H1 (cell line): ENCODE data around the gene MCM7. TPM values are rescaled to one million over a fixed set of nuclear protein-coding genes. Genes with fewer than 3 reads are reported as not detected.

Experiments
- EZH2 ChIP-seq: fragments of 200-600 bp; sonication (generic); IDR thresholded peaks from 2 replicates; pipeline ENCODE4 v1.7.1; 2012; ENCODE audit warnings: low read depth, mild to moderate bottlenecking, moderate library complexity, low read length, inconsistent platforms; ENCODE audit not compliant: severe bottlenecking
- FOSL1 ChIP-seq: IDR thresholded peaks from 2 replicates; pipeline ENCODE4 v1.6.1; 2011; ENCODE audit warnings: mild to moderate bottlenecking, low read depth, low read length, moderate library complexity; ENCODE audit not compliant: insufficient read depth
- POU5F1 ChIP-seq: IDR thresholded peaks from 2 replicates; pipeline ENCODE4 v1.6.1; 2011; ENCODE audit warnings: low read depth, mild to moderate bottlenecking, low read length, moderate library complexity
- RNF2 ChIP-seq: fragments of 200-900, 300-1000 bp; sonication (generic); IDR thresholded peaks from 2 replicates; pipeline ENCODE4 v1.7.1; 2016; ENCODE audit warnings: borderline replicate concordance, low read depth, mild to moderate bottlenecking, antibody characterized with exemption, low read length; ENCODE audit not compliant: poor library complexity, severe bottlenecking; ENCODE audit errors: missing control alignments
- RXRA ChIP-seq: IDR thresholded peaks from 2 replicates; pipeline ENCODE4 v1.6.1; 2011; ENCODE audit warnings: low read depth, mild to moderate bottlenecking, low read length, moderate library complexity; ENCODE audit not compliant: insufficient read depth
- SP2 ChIP-seq: IDR thresholded peaks from 2 replicates; pipeline ENCODE4 v1.6.1; 2012; ENCODE audit warnings: mild to moderate bottlenecking, low read length, inconsistent platforms
- polyA plus RNA-seq, 7 experiments: library from polyadenylated mRNA; depleted of rRNA in 3 of 7; stranded (reverse) in 5 of 7; unstranded in 2 of 7; fragments of >200 nt in 5 of 7; fragments of 200-250 nt in 2 of 7; gene quantifications; 1 replicate in 5 of 7; 2 replicates in 1 of 7; 4 replicates in 1 of 7; pipeline versions ENCODE4 v1.2.1 to v1.2.3, GENCODE V29; 2011 to 2013; ENCODE audit warnings: missing spikeins in 2 of 7, mixed read lengths in 2 of 7
- total RNA-seq: library from RNA; stranded (reverse); fragmentation: NEBNext Ultra II Directional; extraction: Animal tissue kit (Norgen Biotek cat#: 25700); gene quantifications from 2 replicates; pipeline ENCODE4 v1.2.1, GENCODE V29; 2021
- TF ChIP-seq, protein P1 (sequence below): fragments of 300-600 bp; sonication (generic); IDR thresholded peaks from 2 replicates; pipeline ENCODE4 v1.7.1; 2012; ENCODE audit warnings: low read length, moderate library complexity, mild to moderate bottlenecking, inconsistent platforms; ENCODE audit not compliant: insufficient replicate concordance

The MCM7 gene
- total and polyA plus RNA-seq, 2 of the 8 experiments (the other 6 are each of a cell fraction or from before 2014, with no cell fraction given): 313 to 344 TPM

DNA sequence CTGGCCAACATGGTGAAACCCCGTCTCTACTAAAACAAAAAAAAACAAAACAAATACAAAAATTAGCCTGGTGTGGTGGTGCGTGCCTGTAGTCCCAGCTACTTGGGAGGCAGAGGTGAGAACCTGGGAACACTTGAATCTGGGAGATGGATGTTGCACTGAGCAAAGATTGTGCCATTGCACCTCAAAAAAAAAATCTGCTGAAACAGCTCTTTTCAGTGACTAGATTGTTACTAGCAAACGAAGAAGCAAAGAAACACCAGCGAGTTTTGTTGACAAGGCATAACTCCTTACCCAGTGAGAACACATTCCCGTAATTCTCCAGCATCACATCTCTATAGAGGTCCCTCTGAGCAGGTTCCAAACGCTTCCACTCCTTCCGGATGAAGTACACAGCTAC lies 26.4 kb downstream of the MCM7 start (continued):
- TF ChIP-seq, protein P1, sequence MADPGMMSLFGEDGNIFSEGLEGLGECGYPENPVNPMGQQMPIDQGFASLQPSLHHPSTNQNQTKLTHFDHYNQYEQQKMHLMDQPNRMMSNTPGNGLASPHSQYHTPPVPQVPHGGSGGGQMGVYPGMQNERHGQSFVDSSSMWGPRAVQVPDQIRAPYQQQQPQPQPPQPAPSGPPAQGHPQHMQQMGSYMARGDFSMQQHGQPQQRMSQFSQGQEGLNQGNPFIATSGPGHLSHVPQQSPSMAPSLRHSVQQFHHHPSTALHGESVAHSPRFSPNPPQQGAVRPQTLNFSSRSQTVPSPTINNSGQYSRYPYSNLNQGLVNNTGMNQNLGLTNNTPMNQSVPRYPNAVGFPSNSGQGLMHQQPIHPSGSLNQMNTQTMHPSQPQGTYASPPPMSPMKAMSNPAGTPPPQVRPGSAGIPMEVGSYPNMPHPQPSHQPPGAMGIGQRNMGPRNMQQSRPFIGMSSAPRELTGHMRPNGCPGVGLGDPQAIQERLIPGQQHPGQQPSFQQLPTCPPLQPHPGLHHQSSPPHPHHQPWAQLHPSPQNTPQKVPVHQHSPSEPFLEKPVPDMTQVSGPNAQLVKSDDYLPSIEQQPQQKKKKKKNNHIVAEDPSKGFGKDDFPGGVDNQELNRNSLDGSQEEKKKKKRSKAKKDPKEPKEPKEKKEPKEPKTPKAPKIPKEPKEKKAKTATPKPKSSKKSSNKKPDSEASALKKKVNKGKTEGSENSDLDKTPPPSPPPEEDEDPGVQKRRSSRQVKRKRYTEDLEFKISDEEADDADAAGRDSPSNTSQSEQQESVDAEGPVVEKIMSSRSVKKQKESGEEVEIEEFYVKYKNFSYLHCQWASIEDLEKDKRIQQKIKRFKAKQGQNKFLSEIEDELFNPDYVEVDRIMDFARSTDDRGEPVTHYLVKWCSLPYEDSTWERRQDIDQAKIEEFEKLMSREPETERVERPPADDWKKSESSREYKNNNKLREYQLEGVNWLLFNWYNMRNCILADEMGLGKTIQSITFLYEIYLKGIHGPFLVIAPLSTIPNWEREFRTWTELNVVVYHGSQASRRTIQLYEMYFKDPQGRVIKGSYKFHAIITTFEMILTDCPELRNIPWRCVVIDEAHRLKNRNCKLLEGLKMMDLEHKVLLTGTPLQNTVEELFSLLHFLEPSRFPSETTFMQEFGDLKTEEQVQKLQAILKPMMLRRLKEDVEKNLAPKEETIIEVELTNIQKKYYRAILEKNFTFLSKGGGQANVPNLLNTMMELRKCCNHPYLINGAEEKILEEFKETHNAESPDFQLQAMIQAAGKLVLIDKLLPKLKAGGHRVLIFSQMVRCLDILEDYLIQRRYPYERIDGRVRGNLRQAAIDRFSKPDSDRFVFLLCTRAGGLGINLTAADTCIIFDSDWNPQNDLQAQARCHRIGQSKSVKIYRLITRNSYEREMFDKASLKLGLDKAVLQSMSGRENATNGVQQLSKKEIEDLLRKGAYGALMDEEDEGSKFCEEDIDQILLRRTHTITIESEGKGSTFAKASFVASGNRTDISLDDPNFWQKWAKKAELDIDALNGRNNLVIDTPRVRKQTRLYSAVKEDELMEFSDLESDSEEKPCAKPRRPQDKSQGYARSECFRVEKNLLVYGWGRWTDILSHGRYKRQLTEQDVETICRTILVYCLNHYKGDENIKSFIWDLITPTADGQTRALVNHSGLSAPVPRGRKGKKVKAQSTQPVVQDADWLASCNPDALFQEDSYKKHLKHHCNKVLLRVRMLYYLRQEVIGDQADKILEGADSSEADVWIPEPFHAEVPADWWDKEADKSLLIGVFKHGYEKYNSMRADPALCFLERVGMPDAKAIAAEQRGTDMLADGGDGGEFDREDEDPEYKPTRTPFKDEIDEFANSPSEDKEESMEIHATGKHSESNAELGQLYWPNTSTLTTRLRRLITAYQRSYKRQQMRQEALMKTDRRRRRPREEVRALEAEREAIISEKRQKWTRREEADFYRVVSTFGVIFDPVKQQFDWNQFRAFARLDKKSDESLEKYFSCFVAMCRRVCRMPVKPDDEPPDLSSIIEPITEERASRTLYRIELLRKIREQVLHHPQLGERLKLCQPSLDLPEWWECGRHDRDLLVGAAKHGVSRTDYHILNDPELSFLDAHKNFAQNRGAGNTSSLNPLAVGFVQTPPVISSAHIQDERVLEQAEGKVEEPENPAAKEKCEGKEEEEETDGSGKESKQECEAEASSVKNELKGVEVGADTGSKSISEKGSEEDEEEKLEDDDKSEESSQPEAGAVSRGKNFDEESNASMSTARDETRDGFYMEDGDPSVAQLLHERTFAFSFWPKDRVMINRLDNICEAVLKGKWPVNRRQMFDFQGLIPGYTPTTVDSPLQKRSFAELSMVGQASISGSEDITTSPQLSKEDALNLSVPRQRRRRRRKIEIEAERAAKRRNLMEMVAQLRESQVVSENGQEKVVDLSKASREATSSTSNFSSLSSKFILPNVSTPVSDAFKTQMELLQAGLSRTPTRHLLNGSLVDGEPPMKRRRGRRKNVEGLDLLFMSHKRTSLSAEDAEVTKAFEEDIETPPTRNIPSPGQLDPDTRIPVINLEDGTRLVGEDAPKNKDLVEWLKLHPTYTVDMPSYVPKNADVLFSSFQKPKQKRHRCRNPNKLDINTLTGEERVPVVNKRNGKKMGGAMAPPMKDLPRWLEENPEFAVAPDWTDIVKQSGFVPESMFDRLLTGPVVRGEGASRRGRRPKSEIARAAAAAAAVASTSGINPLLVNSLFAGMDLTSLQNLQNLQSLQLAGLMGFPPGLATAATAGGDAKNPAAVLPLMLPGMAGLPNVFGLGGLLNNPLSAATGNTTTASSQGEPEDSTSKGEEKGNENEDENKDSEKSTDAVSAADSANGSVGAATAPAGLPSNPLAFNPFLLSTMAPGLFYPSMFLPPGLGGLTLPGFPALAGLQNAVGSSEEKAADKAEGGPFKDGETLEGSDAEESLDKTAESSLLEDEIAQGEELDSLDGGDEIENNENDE: no peak
- TF ChIP-seq FOSL1 (no peak), SP2 (no peak), RNF2 (no peak), POU5F1 (no peak), RXRA (no peak), EZH2 (no peak)
